GM21619 (cell line): ENCODE data around the gene C1R.

Experiments
- ATAC-seq: cut with Tn5 transposase; IDR thresholded peaks from one replicate; pipeline ENCODE4 v1.9.1; 2021; ENCODE audit not compliant: unreplicated experiment

The C1R gene

GRCh38 chr12:7100239-7100638 is 8.0 kb upstream of the C1R start:
- no peak for ATAC-seq

GRCh38 chr12:7099290-7099996 is 7.2 kb upstream of the C1R start:
- ATAC-seq = no peak

GRCh38 chr12:7096979-7097378 is 4.7 kb upstream of the C1R start:
- no peak for ATAC-seq

- no peak for ATAC-seq
Observed at GRCh38 chr12:7096006-7096932, 4.0 kb upstream of the C1R start.

- ATAC-seq = no peak
Observed at GRCh38 chr12:7093892-7094291, 1.6 kb upstream of the C1R start.

- ATAC-seq = no peak
Observed at GRCh38 chr12:7093486-7093885, 1.2 kb upstream of the C1R start.

- no peak for ATAC-seq
Observed at GRCh38 chr12:7092986-7093460, 778 bp upstream of the C1R start.

GRCh38 chr12:7091660-7092228 is 501 bp downstream of the C1R start:
- no peak for ATAC-seq

- ATAC-seq = no peak
Observed at GRCh38 chr12:7091171-7091570, 1.1 kb downstream of the C1R start.

- no peak for ATAC-seq
Observed at GRCh38 chr12:7090222-7090998, 1.8 kb downstream of the C1R start.

- no peak for ATAC-seq
Observed at GRCh38 chr12:7089196-7089871, 2.9 kb downstream of the C1R start.

- no peak for ATAC-seq
Observed at GRCh38 chr12:7083125-7083524, 9.1 kb downstream of the C1R start.

- no peak for ATAC-seq
Observed at GRCh38 chr12:7081037-7081436, 11.2 kb downstream of the C1R start.

GRCh38 chr12:7079826-7080125 is 12.5 kb downstream of the C1R start:
- ATAC-seq = no peak

GRCh38 chr12:7078163-7078562 is 14.1 kb downstream of the C1R start:
- ATAC-seq = no peak

- ATAC-seq = no peak
Observed at GRCh38 chr12:7076493-7076892, 15.8 kb downstream of the C1R start.

GRCh38 chr12:7075939-7076338 is 16.3 kb downstream of the C1R start:
- ATAC-seq = no peak

- no peak for ATAC-seq
Observed at GRCh38 chr12:7075518-7075917, 16.7 kb downstream of the C1R start.

- no peak for ATAC-seq
Observed at GRCh38 chr12:7073946-7074345, 18.3 kb downstream of the C1R start.

GRCh38 chr12:7072554-7072953 is 19.7 kb downstream of the C1R start:
- no peak for ATAC-seq

- ATAC-seq = no peak
Observed at GRCh38 chr12:7072035-7072434, 20.2 kb downstream of the C1R start.
